GM21390 (cell line): ENCODE measurements around the gene INHA.

Experiments used
- ATAC-seq: cut with Tn5 transposase; IDR thresholded peaks from one replicate; pipeline ENCODE4 v1.9.1; 2021; ENCODE audit not compliant: unreplicated experiment

INHA gene

GRCh38 chr2:219572237-219573001 lies at the start of gene INHA:
INHA (plus strand) TSS chr2:219572310; CDS start chr2:219572375, 65 bp downstream.
- no peak for ATAC-seq

GRCh38 chr2:219523031-219523671 lies 49.0 kb upstream of the INHA start:
- no peak for ATAC-seq

GRCh38 chr2:219524817-219525216 lies 47.3 kb upstream of the INHA start:
- no peak for ATAC-seq

- ATAC-seq, result no peak
These were observed 46.4 kb upstream of the INHA start for GRCh38 chr2:219525533-219526232.

GRCh38 chr2:219526320-219527075 lies 45.6 kb upstream of the INHA start:
- no peak for ATAC-seq

GRCh38 chr2:219527076-219527394 lies 45.1 kb upstream of the INHA start:
- no peak for ATAC-seq

GRCh38 chr2:219527472-219527871 lies 44.6 kb upstream of the INHA start:
- ATAC-seq, result no peak

GRCh38 chr2:219530048-219530963 lies 41.8 kb upstream of the INHA start:
- peak; percentile 88 for ATAC-seq

- ATAC-seq, result no peak
These were observed 40.3 kb upstream of the INHA start for GRCh38 chr2:219531639-219532377.

- no peak for ATAC-seq
These were observed 39.8 kb upstream of the INHA start for GRCh38 chr2:219532378-219532649.

- no peak for ATAC-seq
These were observed 38.0 kb upstream of the INHA start for GRCh38 chr2:219533930-219534661.

- ATAC-seq, result no peak
These were observed 35.7 kb upstream of the INHA start for GRCh38 chr2:219536425-219536824.

- no peak for ATAC-seq
These were observed 35.1 kb upstream of the INHA start for GRCh38 chr2:219536967-219537366.

GRCh38 chr2:219537657-219538488 lies 34.2 kb upstream of the INHA start:
- no peak for ATAC-seq

- ATAC-seq, result no peak
These were observed 33.6 kb upstream of the INHA start for GRCh38 chr2:219538504-219538951.

GRCh38 chr2:219538956-219539788 lies 32.9 kb upstream of the INHA start:
- no peak for ATAC-seq

GRCh38 chr2:219539926-219540678 lies 32.0 kb upstream of the INHA start:
- ATAC-seq, result no peak
